ENCODE results near the gene SETDB1. TPM values are rescaled to one million over a fixed set of nuclear protein-coding genes. Genes with fewer than 3 reads are reported as not detected.

Gene SETDB1
- total and polyA plus RNA-seq, 12 donors: 12.6 to 52.9 (median 35.6) TPM

GRCh38 chr1:151011154-151011850 is 85.1 kb downstream of the SETDB1 start:
- Histone ChIP-seq H3K27ac (peak overlapping the region in 1 of 5 donors; percentile 74), H3K27me3 (no peaks in the 10 kb centered on the region), H3K4me3 (no peak overlapping the region), H3K36me3 (replicated peaks in 1 of 2) (no peaks in the 10 kb centered on the region), H3K9me3 (replicated peaks in 1 of 3) (no peaks in the 10 kb centered on the region), H3K4me1 (replicated peaks in 1 of 2) (peaks cover 17 to 53% of the 10 kb centered on the region in 2 donors)
- no peak for TF ChIP-seq CTCF (IDR thresholded peaks at IDR 0.05)
- no peak for TF ChIP-seq POLR2A (IDR thresholded peaks at IDR 0.05)
- 62 to 74% (median 67%) methylated on average over 4 of the region's 4 CpGs for WGBS, 4 donors
- no peak for DNase-seq
- intact Hi-C loops (cut with DNase I): no loop called here

- H3K9me3 ChIP-seq (replicated peaks in 1 of 3): no peaks in the 10 kb centered on the region
- 89 to 93% (median 91%) methylated on average over 14 of the region's 14 CpGs for WGBS, 4 donors
- H3K27ac ChIP-seq: peak overlapping the region in 3 of 5 donors; percentile 30 to 74 (median 63)
- peaks cover 0 to 2% of the 10 kb centered on the region in 2 donors for H3K36me3 ChIP-seq (replicated peaks in 1 of 2)
- intact Hi-C loops (cut with DNase I): no loop called here
- no peaks in the 10 kb centered on the region for H3K27me3 ChIP-seq
- DNase-seq: peak in 3 of 7 donors; percentile 19 to 42 (median 41)
- H3K4me1 ChIP-seq (replicated peaks in 1 of 2): peaks cover 5 to 41% of the 10 kb centered on the region in 2 donors
- TF ChIP-seq CTCF (IDR thresholded peaks at IDR 0.05): no peak
- no peak for TF ChIP-seq POLR2A (IDR thresholded peaks at IDR 0.05)
- no peak overlapping the region for H3K4me3 ChIP-seq
Observed at GRCh38 chr1:151012684-151013471, 86.7 kb downstream of the SETDB1 start.

- H3K36me3 ChIP-seq (replicated peaks in 1 of 2): peaks cover 0 to 9% of the 10 kb centered on the region in 2 donors
- H3K9me3 ChIP-seq (replicated peaks in 1 of 3): no peaks in the 10 kb centered on the region
- WGBS, 4 donors: 42 to 44% (median 43%) methylated on average over 2 of the region's 2 CpGs
- H3K27ac ChIP-seq: peak overlapping the region in 3 of 5 donors; percentile 30 to 74 (median 63)
- no peak overlapping the region for H3K4me3 ChIP-seq
- peaks cover 4 to 40% of the 10 kb centered on the region in 2 donors for H3K4me1 ChIP-seq (replicated peaks in 1 of 2)
- intact Hi-C loops (cut with DNase I): no loop called here
- H3K27me3 ChIP-seq: no peaks in the 10 kb centered on the region
- peak in 4 of 7 donors; percentile 46 to 62 (median 57) for DNase-seq
- TF ChIP-seq POLR2A (IDR thresholded peaks at IDR 0.05) (no peak), CTCF (IDR thresholded peaks at IDR 0.05) (no peak)
Observed at GRCh38 chr1:151013518-151013917, 87.4 kb downstream of the SETDB1 start.

Other genes with a start within 250 kb of the SETDB1 start
- 10 to 100 TPM; 19.9 to 45.3 (median 24.9) TPM for gene GOLPH3L, start 229.2 kb upstream of the SETDB1 start, total RNA-seq
- gene GOLPH3L, start 229.2 kb upstream of the SETDB1 start, polyA plus RNA-seq: 10 to 100 TPM in 1 of 3 donors, 1 to 10 TPM in 2; 6.7 to 98.3 (median 9.6) TPM
- under 1 TPM in 4 of 9 donors, not detected in 5; 0.14 to 0.46 (median 0.27) TPM for gene HORMAD1, start 205.5 kb upstream of the SETDB1 start, total RNA-seq
- not detected for gene HORMAD1, start 205.5 kb upstream of the SETDB1 start, polyA plus RNA-seq
- gene CTSS, start 160.6 kb upstream of the SETDB1 start, total RNA-seq: 100 to 1,000 TPM in 6 of 9 donors, 10 to 100 TPM in 3; 27.4 to 175 (median 112) TPM
- gene CTSS, start 160.6 kb upstream of the SETDB1 start, polyA plus RNA-seq: 10 to 100 TPM; 12.1 to 36.0 (median 33.4) TPM
- gene CTSK, start 118.1 kb upstream of the SETDB1 start, total RNA-seq: 10 to 100 TPM in 5 of 9 donors, 1 to 10 TPM in 4; 5.0 to 29.4 (median 10.9) TPM
- 10 to 100 TPM in 2 of 3 donors, 1 to 10 TPM in 1; 7.9 to 27.4 (median 23.9) TPM for gene CTSK, start 118.1 kb upstream of the SETDB1 start, polyA plus RNA-seq
- 10 to 100 TPM; 28.8 to 68.8 (median 51.5) TPM for gene ARNT, start 49.8 kb upstream of the SETDB1 start, total RNA-seq
- 10 to 100 TPM; 19.2 to 34.6 (median 21.4) TPM for gene ARNT, start 49.8 kb upstream of the SETDB1 start, polyA plus RNA-seq
- not detected for gene CTXND2, start 39.2 kb upstream of the SETDB1 start, total RNA-seq
- gene CTXND2, start 39.2 kb upstream of the SETDB1 start, polyA plus RNA-seq: not detected
- 100 to 1,000 TPM; 289 to 682 (median 496) TPM for gene CERS2, start 48.5 kb downstream of the SETDB1 start, total RNA-seq
- 100 to 1,000 TPM; 482 to 547 (median 520) TPM for gene CERS2, start 48.5 kb downstream of the SETDB1 start, polyA plus RNA-seq
- gene ANXA9, start 55.9 kb downstream of the SETDB1 start, total RNA-seq: 1 to 10 TPM in 2 of 9 donors, under 1 TPM in 7; 0.22 to 3.2 (median 0.50) TPM
- under 1 TPM; 0.18 to 0.56 (median 0.40) TPM for gene ANXA9, start 55.9 kb downstream of the SETDB1 start, polyA plus RNA-seq
- gene MINDY1, start 80.5 kb downstream of the SETDB1 start, total RNA-seq: 10 to 100 TPM; 13.3 to 37.5 (median 32.7) TPM
- 10 to 100 TPM in 2 of 3 donors, 1 to 10 TPM in 1; 6.0 to 12.5 (median 12.5) TPM for gene MINDY1, start 80.5 kb downstream of the SETDB1 start, polyA plus RNA-seq
- 10 to 100 TPM; 12.3 to 25.7 (median 20.0) TPM for gene PRUNE1, start 82.1 kb downstream of the SETDB1 start, total RNA-seq
- 10 to 100 TPM; 10.2 to 16.1 (median 10.9) TPM for gene PRUNE1, start 82.1 kb downstream of the SETDB1 start, polyA plus RNA-seq
- 1 to 10 TPM in 1 of 9 donors, under 1 TPM in 5, not detected in 3; 0.11 to 2.4 (median 0.27) TPM for gene BNIPL, start 110.2 kb downstream of the SETDB1 start, total RNA-seq
- 1 to 10 TPM in 1 of 3 donors, under 1 TPM in 2; 0.05 to 1.4 (median 0.24) TPM for gene BNIPL, start 110.2 kb downstream of the SETDB1 start, polyA plus RNA-seq
- 10 to 100 TPM in 7 of 9 donors, 1 to 10 TPM in 2; 3.9 to 29.7 (median 13.9) TPM for gene C1orf56, start 121.4 kb downstream of the SETDB1 start, total RNA-seq
- 10 to 100 TPM in 1 of 3 donors, 1 to 10 TPM in 2; 8.3 to 10.3 (median 8.3) TPM for gene C1orf56, start 121.4 kb downstream of the SETDB1 start, polyA plus RNA-seq
- 100 to 1,000 TPM in 3 of 9 donors, 10 to 100 TPM in 6; 53.6 to 125 (median 88.2) TPM for gene CDC42SE1, start 133.3 kb downstream of the SETDB1 start, total RNA-seq
- 10 to 100 TPM; 45.5 to 85.8 (median 55.8) TPM for gene CDC42SE1, start 133.3 kb downstream of the SETDB1 start, polyA plus RNA-seq
- gene MLLT11, start 134.0 kb downstream of the SETDB1 start, total RNA-seq: 10 to 100 TPM in 2 of 9 donors, 1 to 10 TPM in 7; 1.6 to 31.9 (median 3.7) TPM
- 10 to 100 TPM in 1 of 3 donors, 1 to 10 TPM in 2; 4.3 to 17.4 (median 9.0) TPM for gene MLLT11, start 134.0 kb downstream of the SETDB1 start, polyA plus RNA-seq
- 10 to 100 TPM in 8 of 9 donors, 1 to 10 TPM in 1; 8.5 to 37.1 (median 12.1) TPM for gene GABPB2, start 144.4 kb downstream of the SETDB1 start, total RNA-seq
- 10 to 100 TPM in 2 of 3 donors, 1 to 10 TPM in 1; 8.3 to 15.3 (median 11.8) TPM for gene GABPB2, start 144.4 kb downstream of the SETDB1 start, polyA plus RNA-seq
- gene SEMA6C, start 220.3 kb downstream of the SETDB1 start, total RNA-seq: 1 to 10 TPM in 8 of 9 donors, under 1 TPM in 1; 0.66 to 7.1 (median 3.6) TPM
- 10 to 100 TPM in 2 of 3 donors, under 1 TPM in 1; 0.88 to 40.5 (median 14.9) TPM for gene SEMA6C, start 220.3 kb downstream of the SETDB1 start, polyA plus RNA-seq
- 10 to 100 TPM in 3 of 9 donors, 1 to 10 TPM in 6; 1.4 to 18.3 (median 6.4) TPM for gene TNFAIP8L2, start 230.3 kb downstream of the SETDB1 start, total RNA-seq
- gene TNFAIP8L2, start 230.3 kb downstream of the SETDB1 start, polyA plus RNA-seq: 10 to 100 TPM in 2 of 3 donors, 1 to 10 TPM in 1; 3.3 to 19.9 (median 15.2) TPM
- gene LYSMD1, start 239.5 kb downstream of the SETDB1 start, total RNA-seq: 10 to 100 TPM in 7 of 9 donors, 1 to 10 TPM in 2; 7.9 to 21.5 (median 14.6) TPM
- gene LYSMD1, start 239.5 kb downstream of the SETDB1 start, polyA plus RNA-seq: 10 to 100 TPM in 1 of 3 donors, 1 to 10 TPM in 2; 4.4 to 12.8 (median 9.1) TPM
- gene SCNM1, start 239.8 kb downstream of the SETDB1 start, total RNA-seq: 10 to 100 TPM; 16.4 to 51.7 (median 33.0) TPM
- 10 to 100 TPM; 47.2 to 89.0 (median 83.2) TPM for gene SCNM1, start 239.8 kb downstream of the SETDB1 start, polyA plus RNA-seq
- gene TMOD4, start 249.6 kb downstream of the SETDB1 start, total RNA-seq: 1 to 10 TPM in 1 of 9 donors, under 1 TPM in 2, not detected in 6; 0.28 to 1.2 (median 0.60) TPM
- under 1 TPM in 2 of 3 donors, not detected in 1; 0.84 to 0.88 TPM for gene TMOD4, start 249.6 kb downstream of the SETDB1 start, polyA plus RNA-seq

Data from adrenal gland (tissue), 12 donors.